Measurements from ENCODE around the gene BCAS3.

GRCh38 chr17:60750640-60751039, 73.0 kb downstream of the BCAS3 start:
- TF ChIP-seq EZH2 (IDR thresholded peaks at IDR 0.05; ENCODE audit: insufficient read depth, low read length) (no peak), CTCF (IDR thresholded peaks at IDR 0.05; ENCODE audit: insufficient read depth, low read depth, low read length) (no peak)
